Measurements from ENCODE around the gene FMO1.

DNA sequence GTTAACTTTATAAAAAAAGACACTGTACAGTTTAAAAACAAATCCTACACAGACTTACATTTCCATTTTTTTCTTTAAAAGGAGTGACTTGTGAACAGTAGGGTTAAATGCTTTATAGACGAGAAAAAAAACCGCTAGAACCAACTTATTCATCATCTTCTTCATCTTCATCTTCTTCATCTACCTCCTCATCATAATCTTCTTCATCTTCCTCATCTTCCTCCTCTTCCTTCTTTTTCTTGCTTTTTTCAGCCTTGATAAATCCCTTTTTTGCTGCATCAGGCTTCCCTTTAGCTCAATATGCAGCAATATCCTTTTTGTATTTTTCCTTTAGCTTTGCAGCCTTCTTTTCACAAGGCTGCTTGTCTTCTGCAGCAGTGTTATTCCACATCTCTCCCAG is 22.5 kb downstream of the FMO1 start:
- TF ChIP-seq EP300 (IDR thresholded peaks at IDR 0.05): no peak
- no peak for TF ChIP-seq POLR2A (IDR thresholded peaks at IDR 0.05)

Data from ovary (tissue), 1 donor.